NCI-H1694 (cell line): Measurements from ENCODE around the gene GRAP.
"Not testable (repeated sequence)": the region's sequence is repeated elsewhere in the genome, so short reads cannot be mapped to it uniquely, and the experiment has no call there.

ENCODE experiments used
- DNase-seq: peaks from one replicate; lab custom pipeline; 2025; lab: John Stamatoyannopoulos, UW

The GRAP gene

GRCh38 chr17:19042369-19042768 lies 4.4 kb downstream of the GRAP start:
- not testable (repeated sequence) for DNase-seq

DNA sequence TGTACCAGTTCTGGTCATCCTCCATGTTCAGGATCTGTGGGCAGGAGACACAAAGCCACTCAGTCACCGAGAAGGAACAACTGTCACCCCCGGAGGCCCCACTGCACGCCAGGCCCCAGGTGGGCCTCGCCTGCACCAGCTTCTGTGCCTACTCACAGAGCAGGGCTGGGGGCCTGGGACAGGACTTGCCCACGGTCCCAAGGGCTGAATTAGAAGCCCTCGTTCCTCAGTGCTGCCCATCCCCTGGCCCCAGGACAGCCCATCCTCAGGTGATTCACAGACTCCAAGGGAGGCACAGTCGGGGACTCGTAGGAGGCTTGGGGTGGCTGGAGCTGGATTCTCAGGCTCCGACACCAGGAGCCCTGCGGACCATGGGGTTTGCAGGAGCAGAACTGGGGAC lies 4.9 kb downstream of the GRAP start:
- not testable (repeated sequence) for DNase-seq

- not testable (repeated sequence) for DNase-seq
Measured at GRCh38 chr17:19040350-19040749, 6.4 kb downstream of the GRAP start.

- DNase-seq: not testable (repeated sequence)
Measured at GRCh38 chr17:19038730-19039129, 8.0 kb downstream of the GRAP start.

GRCh38 chr17:19038007-19038406 lies 8.8 kb downstream of the GRAP start:
- DNase-seq: not testable (repeated sequence)

GRCh38 chr17:19037547-19037946 lies 9.2 kb downstream of the GRAP start:
- not testable (repeated sequence) for DNase-seq

GRCh38 chr17:19036186-19036585 lies 10.6 kb downstream of the GRAP start:
- not testable (repeated sequence) for DNase-seq

DNA sequence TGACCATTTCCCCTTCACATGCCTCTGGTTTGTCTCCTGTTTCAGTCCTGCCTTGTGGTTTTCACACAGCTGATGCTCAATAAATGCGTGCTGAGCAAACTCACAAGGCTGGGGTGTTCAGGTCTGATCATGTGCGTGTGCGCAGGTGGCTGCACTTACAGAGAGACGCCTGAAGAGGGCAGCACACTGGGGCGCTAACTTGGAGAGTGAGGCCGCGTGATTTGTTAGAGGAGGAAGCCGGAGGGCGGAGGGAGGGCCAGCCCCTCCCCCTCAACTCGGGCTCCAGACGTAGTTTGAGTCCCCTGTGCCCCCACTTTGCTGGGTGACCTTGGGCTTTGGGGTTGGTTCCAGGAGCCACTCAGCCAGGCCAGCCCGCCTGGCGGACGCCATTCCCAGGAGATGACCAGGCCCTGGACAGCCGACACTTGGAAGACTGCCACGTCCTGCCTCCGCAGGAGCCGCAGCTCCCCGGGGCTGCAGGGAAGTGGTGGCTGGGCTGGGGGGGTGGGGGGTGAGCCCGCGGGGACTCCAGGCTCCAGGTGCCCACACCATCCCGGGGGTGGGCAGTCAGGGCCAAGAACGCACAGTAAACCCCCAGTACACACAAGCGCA lies 14.3 kb downstream of the GRAP start:
- not testable (repeated sequence) for DNase-seq

- not testable (repeated sequence) for DNase-seq
Measured at GRCh38 chr17:19031729-19032128, 15.0 kb downstream of the GRAP start.

DNA sequence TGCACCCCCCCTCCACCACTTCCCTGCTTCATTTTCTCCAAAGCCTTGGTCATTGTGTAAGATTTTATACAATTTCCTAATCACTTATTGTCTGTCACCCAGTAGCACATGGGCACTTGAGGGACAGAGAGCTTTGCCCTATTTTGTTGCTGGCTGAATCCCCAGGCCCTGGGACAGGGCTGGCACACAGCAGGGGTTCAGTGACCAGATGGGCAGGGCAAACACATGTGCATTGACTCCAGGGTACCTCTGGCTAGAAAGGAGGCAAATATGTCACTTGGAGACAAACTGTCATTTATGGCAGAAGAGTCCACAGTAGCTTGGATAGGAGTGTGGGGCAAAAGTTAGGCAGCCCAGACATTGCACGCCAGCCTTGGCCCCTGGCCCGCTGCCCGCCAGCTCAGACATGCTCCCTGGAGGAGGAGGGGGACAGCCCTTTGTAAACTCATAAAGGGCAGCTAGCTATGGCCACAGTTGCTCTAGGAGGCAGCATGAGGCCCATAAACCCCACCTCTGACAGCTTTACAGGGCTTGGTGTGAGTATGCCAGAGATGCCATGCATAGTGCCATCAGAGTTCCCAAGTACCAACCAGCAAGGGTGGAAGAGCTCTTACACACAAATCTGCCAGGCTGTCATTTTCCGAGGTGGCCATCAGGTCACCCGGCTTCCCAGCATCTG lies 15.8 kb downstream of the GRAP start:
- DNase-seq: not testable (repeated sequence)

DNA sequence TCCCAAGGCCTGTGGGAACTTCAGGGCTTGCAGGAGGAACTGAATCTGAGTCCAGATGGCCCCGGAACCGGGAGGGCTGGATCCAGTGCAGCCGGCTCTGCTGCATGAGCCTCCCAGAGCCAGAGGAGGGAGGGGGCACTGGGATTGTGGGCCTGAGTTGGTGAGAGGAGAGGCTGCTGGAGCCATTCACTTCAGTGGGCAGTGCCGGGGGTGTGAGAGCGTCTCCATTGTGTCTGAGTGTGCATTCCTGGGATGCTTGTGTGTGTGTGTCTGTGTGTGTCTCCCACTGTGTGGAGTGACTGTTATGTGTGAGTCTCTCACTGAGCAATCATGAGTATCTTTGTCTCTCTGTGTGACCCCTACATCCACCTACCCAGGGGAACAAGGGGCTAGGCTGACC lies 17.0 kb downstream of the GRAP start:
- not testable (repeated sequence) for DNase-seq

DNA sequence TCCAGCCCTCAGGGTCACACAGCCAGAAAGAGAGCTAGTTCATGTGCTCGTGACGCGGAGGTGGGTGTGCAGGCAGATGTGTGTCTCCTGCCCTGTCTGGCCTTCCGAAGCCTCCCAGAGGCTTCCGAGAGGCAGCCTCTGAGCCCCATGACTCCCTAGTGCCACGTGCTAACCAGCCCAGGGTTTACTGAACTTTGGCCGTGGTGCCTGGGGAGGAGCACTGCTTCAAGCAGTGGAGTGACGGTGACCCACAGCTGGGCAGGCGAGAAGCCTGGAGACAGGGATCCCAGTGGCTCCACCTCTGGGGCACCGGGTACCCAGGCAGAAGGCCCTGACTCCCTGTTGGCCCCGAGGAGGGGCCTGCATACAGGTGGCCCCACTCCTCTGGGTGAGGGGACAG lies 18.1 kb downstream of the GRAP start:
- not testable (repeated sequence) for DNase-seq

DNA sequence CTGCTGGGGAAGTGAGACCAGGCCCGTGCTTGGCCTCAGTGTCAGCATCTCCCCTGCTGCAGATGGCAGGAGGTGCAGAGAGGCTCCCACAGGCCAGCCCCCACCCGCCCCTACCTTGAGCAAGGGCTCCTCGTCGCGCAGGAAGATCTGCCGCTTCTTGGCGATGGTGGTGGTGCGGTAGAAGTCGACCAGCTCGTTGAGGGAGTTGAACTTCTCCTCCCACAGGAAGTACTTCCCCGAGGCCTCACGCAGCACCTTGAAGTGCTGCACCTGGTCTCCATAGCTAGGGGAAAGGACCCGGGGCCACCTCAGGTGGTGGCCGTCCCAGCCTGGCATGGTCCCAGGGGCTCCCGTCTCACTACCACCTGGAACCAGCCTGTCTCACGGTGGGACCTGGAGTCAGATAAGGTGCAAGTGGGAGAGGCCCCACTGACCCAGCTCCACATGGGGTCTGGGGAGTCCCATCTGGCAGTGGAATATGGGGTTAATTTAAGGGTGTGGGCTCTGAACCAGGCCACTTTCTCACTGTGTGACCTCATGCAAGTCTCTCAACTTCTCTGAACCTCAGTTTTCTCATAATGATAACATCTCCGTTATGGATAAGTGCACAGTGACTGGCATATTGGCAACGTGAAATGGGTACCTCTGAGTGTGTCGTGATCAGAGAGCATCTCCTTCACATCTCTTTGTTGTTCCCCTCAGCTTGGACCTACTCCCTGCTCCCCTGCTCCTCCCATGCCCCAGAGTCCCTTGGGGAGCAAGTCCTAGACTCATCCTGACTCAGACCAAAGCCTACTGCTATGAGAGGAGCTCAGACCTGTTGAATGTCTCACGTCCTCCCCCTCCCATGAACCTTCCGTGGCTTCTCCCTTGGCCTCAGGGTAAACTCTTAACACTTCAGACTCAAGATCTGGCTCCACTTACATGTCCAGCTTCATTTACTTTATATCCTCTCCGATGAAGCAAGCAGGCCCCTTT lies 22.4 kb downstream of the GRAP start:
- no peak for DNase-seq

- DNase-seq: no peak
Measured at GRCh38 chr17:19023209-19023999, 23.4 kb downstream of the GRAP start.

- no peak for DNase-seq
Measured at GRCh38 chr17:19022747-19023146, 24.0 kb downstream of the GRAP start.

DNA sequence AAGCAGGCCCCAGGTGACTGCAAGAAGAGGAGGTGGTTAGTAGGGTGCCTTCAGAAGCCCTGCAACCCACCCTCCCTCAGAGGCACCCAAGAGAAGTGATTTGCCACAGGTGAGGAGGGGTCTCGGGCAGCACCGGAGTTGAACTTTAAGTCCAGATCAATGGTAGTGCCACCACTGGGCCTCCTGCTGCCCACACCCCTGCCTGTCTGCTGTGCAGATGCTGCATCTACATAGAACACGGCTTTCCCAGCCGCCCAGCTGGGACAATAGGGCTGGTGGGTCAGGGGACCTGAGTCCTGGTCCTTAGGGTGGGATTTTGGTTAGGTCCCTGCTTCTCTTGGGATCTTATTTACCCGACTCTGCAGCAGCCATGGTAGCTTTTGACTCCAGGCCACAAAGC lies 24.6 kb downstream of the GRAP start:
- DNase-seq: no peak

DNA sequence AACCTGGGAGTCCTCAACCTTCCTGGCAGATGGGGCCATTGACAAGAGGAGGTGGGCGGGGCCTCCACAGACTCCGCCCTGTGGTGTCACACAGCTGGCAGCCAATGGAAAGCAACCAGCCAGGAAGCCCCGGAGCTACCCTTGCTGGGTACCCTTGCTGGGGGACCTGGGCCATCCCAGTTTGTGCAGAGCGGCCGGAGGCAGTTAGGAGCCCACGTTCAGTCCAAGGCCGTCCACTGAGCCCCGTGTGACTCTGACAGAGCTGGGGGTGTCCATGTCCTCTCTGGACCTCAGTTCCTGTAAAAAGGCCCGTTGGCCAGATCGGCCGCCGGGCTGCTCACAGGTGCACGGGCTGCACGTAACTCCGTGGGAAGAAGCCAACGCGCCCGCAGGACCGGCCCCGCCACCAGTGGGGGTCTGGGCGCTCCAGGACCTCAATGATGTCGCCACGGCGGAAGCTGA lies 25.1 kb downstream of the GRAP start:
- no peak for DNase-seq

DNA sequence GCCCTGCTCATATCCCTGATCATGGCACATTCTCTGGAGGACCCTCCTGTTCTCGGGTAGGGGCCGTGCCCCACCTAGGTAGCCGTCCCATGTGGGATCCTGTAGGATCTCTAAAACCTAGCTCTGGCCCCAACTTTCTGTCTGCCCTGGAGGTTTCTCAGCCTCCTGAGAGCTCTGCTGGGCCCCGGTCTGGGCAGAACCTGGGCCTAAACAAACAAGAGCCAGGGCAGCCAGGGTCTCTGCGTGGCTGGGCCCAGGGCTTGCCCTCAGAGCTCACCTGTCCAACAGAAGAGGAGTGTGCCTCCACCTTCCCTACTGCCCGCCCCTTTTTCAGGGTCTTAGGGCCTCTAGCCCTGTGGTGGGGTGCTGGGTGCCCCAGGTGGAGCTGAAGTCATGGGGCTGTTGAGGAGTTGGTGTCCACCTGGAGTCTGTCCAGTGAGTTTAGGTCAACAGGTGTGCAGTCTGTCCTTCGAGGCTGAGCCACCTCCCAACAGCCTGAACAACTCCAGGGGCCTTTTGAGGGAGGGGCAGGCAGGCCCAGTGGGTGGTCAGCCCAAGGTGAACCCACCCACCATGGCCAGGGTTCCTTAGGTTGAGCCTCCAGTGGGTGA lies 25.6 kb downstream of the GRAP start:
- DNase-seq: not testable (repeated sequence)

GRCh38 chr17:19020016-19020415 lies 26.7 kb downstream of the GRAP start:
- DNase-seq: no peak

- DNase-seq: no peak
Measured at GRCh38 chr17:19019041-19019941, 27.5 kb downstream of the GRAP start.
